GM18858 (cell line): ENCODE measurements around the gene SRPK2.
"Not testable (repeated sequence)": the region's sequence is repeated elsewhere in the genome, so short reads cannot be mapped to it uniquely, and the experiment has no call there.

Experiments
- ATAC-seq: cut with Tn5 transposase; IDR thresholded peaks from one replicate; pipeline ENCODE4 v1.9.1; 2021; ENCODE audit not compliant: unreplicated experiment

Gene SRPK2

DNA sequence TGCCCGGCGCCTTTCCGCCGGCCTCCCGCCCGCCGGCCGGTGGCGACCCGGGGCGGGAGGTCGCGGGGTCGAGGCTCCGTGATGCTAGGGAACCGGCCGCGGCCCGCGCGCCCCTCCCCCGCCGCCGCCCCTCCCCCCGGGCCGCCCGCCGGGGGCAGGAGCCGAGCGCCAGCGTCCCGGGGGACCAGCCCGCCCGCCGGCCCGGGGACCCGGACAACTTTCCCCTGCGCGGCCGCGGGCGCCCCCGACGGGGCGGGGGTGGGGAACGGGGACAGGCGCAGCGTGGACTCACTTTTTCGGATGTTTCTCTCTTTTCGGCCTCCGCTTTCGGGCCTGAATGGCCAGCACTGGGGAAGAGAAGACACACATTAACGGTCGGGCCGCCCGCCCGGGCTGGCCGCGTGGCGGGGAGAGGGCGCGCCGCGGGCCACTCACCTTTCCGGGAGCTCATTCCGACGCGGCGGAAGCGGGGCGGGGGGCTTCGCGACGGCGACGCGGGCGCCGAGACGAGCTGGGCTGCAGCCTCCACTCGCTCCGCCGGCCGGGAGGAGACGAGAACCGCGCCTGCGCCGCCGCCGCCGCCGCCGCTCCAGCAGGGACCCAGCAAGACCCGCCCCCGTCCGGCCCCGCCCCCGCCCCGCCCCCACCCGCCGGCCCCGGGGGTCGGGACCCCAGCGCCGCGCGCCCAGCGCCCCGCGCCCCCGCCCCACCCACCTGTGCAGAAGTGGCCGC is at the start of gene SRPK2:
Gene SRPK2 (minus strand): TSS at position 566 of the 732 bp plus-strand sequence.
- ATAC-seq, result peak; percentile 40

- no peak for ATAC-seq
Observed at GRCh38 chr7:105438254-105438653, 49.5 kb upstream of the SRPK2 start.

DNA sequence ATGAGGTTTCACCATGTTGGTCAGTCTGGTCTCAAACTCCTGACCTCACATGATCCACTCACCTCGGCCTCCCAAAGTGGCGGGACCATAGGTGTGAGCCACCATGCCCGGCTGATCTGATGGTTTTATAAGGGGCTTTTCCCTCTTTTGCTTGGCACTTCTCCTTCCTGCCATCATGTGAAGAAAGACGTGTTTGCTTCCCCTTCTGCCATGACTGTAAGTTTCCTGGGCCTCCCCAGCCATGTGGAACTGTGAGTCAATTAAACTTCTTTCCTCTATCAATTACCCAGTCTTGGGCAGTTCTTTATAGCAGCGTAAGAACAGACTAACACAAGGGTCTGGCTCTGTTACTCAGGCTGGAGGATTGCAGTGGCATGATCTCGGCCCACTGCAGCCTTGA is 48.6 kb upstream of the SRPK2 start:
- ATAC-seq, result not testable (repeated sequence)

DNA sequence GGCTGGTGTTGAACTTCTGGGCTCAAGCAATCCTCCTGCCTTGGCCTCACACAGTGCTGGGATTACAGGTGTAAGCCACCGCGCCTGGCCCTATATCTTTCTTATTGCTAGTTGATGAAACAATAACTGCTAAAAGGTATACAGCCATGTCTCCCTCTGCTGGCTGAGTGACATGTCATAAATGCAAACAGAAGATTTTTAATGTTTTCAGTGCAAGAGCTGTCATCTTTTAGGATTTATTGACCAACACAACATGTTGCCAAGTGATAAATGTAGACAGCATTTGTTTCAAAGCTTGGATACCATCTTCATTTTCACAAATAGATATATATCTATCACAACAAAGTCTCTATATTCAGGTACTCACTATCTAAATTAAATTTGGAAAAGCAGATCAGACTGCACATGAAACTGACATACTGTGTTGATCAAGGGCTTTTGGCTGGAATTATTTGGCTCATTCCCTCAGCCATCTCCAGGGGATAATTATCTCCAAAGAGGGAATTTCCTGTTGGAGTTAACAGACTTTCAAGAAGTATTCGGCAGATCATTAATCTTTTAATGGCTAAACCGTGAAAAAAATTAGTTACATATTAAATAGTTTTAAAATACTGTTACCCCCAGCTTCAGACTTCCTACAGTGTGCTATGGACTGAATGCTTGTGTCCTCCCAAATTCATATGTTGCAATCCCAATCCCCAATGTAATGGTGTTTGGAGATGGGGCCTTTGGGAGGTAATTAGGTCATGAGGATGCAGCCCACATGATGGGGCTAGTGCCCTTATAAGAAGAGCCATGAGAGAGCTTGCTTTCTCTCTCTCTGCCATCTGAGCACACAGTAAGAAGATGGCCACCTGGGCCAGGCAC is 41.3 kb upstream of the SRPK2 start:
- no peak for ATAC-seq

DNA sequence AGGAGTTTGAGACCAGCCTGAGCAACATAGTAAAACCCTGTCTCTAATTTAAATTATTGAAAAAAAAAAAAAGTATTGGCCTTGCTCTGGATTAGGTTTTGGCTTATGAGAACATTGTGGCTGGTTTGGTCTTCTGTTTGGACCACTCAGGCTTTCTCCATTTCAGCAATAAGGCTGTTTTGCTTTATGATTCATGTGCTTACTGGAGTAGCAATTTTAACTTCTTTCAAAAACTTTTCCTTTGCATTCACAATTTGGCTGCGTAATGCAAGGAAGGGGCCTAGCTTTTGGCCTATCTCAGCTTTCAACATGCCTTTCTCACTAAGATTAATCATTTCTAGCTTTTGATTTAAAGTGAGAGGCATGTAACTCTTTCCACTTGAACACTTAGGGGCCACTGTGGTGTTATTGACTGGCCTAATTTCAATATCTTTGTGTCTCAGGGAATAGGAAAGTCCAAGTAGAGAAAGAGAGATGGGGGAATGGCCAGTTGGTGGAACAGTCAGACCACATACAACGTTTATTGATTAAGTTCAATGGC is 38.0 kb upstream of the SRPK2 start:
- no peak for ATAC-seq

GRCh38 chr7:105423987-105424386 is 35.3 kb upstream of the SRPK2 start:
- ATAC-seq, result no peak

DNA sequence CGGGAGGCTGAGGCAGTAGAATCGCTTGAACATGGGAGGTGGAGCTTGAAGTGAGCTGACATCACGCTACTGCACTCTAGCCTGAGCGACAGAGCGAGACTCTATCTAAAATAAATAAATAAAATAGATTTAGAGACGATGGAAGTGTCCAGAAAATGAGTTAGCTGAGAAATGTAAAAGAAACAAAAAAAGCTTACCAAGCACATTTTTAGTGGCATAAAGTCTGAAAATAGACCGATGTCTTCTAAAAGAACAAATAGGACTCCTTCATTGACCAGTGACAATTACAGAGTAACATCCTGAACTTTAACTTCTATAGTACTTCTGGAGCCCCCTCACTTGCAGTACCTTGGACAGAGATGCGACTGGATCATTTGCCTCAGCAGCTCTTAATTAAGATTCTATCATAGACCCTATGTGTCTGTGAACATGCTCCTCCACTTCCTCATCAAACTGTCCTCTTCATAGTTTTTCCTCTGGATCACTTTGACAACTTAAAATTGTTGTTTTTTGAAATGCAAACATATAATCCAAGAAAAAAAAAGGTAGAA is 25.2 kb upstream of the SRPK2 start:
- no peak for ATAC-seq

DNA sequence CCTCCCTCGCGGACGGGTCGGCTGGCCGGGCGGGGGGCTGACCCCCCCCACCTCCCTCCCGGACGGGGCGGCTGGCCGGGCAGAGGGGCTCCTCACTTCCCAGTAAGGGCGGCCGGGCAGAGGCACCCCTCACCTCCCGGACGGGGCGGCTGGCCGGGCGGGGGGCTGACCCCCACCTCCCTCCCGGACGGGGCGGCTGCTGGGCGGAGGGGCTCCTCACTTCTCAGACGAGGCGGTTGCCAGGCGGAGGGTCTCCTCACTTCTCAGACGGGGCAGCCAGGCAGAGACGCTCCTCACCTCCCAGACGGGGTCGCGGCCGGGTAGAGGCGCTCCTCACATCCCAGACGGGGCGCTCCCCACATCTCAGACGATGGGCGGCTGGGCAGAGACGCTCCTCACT is 22.1 kb upstream of the SRPK2 start:
- ATAC-seq, result not testable (repeated sequence)

DNA sequence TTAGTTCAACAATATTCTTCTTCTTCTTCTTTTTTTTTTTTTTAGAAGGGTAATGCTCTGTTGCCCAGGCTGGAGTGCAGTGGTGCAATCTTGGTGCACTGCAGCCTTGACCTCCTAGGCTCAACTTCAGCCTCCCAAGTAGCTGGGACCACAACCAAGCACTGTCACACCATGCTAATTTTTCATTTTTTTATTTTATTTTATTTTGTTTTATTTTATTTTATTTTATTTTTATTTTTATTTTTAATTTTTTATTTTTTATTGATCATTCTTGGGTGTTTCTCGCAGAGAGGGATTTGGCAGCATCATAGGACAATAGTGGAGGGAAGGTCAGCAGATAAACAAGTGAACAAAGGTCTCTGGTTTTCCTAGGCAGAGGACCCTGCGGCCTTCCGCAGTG is 21.1 kb upstream of the SRPK2 start:
- ATAC-seq, result not testable (repeated sequence)

GRCh38 chr7:105408791-105409410 is 20.2 kb upstream of the SRPK2 start:
- ATAC-seq, result no peak

GRCh38 chr7:105403128-105403527 is 14.4 kb upstream of the SRPK2 start:
- no peak for ATAC-seq

GRCh38 chr7:105402221-105403095 is 13.7 kb upstream of the SRPK2 start:
- ATAC-seq, result no peak

GRCh38 chr7:105399043-105399725 is 10.5 kb upstream of the SRPK2 start:
- no peak for ATAC-seq

DNA sequence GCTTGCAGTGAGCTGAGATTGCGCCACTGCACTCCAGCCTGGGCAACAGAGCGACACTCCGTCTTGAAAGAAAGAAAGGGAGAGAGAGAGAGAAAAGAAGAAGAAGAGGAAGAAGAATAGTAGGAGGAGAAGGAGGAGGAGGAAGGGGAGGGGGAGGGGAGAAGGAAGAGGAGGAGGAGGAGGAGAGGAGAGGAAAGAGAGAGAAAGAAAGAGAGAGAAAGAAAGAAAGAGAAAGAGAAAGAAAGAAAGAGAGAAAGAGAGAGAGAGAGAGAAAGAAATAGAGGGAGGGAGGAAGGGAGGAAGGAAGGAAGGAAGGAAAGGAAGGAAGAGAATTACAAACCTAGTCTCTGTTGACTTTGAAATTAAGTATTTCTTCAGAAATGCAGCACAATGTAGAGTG is 7.8 kb upstream of the SRPK2 start:
- ATAC-seq, result no peak

DNA sequence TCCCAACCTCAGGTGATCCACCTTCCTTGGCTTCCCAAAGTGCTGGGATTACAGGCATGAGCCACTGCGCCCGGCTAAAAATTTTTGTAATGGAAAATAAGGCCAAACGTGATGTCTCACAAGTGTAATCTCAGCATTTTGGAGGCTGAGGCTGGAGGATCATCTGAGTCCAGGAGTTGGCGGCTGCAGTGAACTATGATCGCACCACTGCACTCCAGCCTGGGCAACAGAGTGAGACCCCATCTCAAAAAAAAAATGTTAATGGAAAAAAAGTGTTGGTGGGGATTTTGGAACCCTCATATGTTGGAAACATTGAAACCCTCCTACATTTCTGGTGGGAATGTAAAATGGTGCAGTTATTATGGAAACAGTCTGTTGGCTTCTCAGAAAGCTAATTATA is 2.7 kb upstream of the SRPK2 start:
- ATAC-seq, result no peak

- no peak for ATAC-seq
Observed at GRCh38 chr7:105389889-105390288, 1.2 kb upstream of the SRPK2 start.

DNA sequence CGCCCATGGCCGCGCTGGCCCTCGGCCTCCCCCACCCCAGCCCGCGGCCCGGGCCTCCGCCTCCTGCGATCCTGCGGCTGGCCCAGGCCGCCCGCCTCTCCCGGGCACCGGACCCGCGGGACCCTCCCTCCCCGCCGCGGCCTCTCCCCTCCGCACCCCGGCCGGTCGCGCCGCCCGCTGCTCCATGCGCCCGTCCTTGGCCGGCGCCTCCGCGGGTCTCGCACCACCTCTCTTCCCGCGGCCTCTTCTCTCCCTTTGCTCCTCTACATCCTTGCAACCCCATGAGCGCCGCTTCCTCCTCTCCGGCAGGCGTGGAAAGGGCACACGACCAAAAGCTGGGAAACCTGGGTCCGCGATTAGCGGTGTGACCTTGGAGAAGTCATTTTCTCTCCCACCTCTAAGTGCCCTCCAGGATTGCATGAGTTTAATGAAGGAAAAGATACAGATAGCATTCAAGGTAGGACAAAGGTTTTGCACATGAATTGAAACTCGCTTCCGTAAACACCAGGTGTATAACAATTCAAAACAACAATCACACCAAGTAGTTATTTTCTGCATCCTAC is 448 bp upstream of the SRPK2 start:
- peak; percentile 18 for ATAC-seq

GRCh38 chr7:105387508-105388355 is 989 bp downstream of the SRPK2 start:
- ATAC-seq, result peak; percentile 41
